SH-SY5Y (cell line): Measurements from ENCODE around the gene CASP8.

Source experiments
- GATA2 ChIP-seq: IDR thresholded peaks from 2 replicates; pipeline ENCODE4 v1.6.1; 2011; ENCODE audit warnings: mild to moderate bottlenecking, low read depth, low read length
- GATA3 ChIP-seq: IDR thresholded peaks from 2 replicates; pipeline ENCODE4 v1.6.1; 2011; ENCODE audit warnings: low read depth, mild to moderate bottlenecking, low read length, moderate library complexity

DNA sequence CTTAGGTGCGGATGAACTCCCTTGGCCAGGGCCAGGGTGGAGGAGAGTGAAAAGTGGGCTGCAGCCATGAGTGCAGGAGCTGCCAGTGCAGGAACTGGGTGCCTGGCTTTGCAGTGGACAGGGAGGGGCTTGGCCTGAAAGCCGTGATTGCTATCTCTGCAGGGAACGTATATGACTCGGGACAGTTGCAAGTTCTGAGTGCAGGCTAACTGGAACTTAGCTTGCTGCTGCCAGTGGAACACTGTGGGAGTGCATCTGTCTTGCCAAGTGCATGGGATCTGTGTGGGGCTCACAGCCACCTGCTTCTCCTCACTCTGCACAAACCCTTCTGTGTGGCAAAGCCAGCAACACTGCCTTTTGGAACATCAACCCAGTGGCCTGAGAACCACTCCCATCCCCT is 59.9 kb downstream of the CASP8 start:
- TF ChIP-seq GATA2 (no peak), GATA3 (no peak)
